BJ (cell line): ENCODE measurements around the gene PROX1. TPM values are rescaled to one million over a fixed set of nuclear protein-coding genes. Genes with fewer than 3 reads are reported as not detected.

Experiments used
- CTCF ChIA-PET: fragments of 350-600 bp; formaldehyde crosslinking; extraction: SDS; loops from one replicate; lab custom pipeline; 2021; ENCODE audit warnings: antibody characterized with exemption, inconsistent platforms; lab: Yijun Ruan, JAX
- POLR2A ChIA-PET: fragments of 300-600 bp; sonication (Branson Sonifier 250); formaldehyde crosslinking; extraction: SDS; loops from one replicate; lab custom pipeline; 2021; ENCODE audit warnings: antibody characterized with exemption; lab: Charles Lee
- DNase-seq: peaks from one replicate; pipeline ENCODE4 v3.0.0-alpha.2; 2011; ENCODE audit warnings: low read depth
- H3K27me3 ChIP-seq: 2 replicates; pipeline ENCODE4 v1.6.0; 2011; ENCODE audit warnings: low read length; ENCODE audit not compliant: control insufficient read depth, insufficient read depth
- H3K36me3 ChIP-seq: 2 replicates; pipeline ENCODE4 v1.5.1; 2011; ENCODE audit warnings: low read length; ENCODE audit not compliant: control insufficient read depth, insufficient read depth
- H3K4me3 ChIP-seq: 2 replicates; pipeline ENCODE4 v1.5.1; 2011; ENCODE audit warnings: low read depth, mild to moderate bottlenecking, control low read depth, low read length
- CTCF ChIP-seq: IDR thresholded peaks from 2 replicates; pipeline ENCODE4 v1.5.1; 2011; ENCODE audit warnings: low read depth, mild to moderate bottlenecking, control low read depth, inconsistent platforms, low read length, moderate library complexity; ENCODE audit not compliant: insufficient read depth
- polyA plus RNA-seq: library from polyadenylated mRNA; depleted of rRNA; stranded (reverse); fragments of >200 nt; gene quantifications from 2 replicates; pipeline ENCODE4 v1.2.3, GENCODE V29; 2011

Gene PROX1
- polyA plus RNA-seq, 1 experiment: 0.11 TPM

GRCh38 chr1:213986925-213987250 lies 885 bp upstream of the PROX1 start:
- POLR2A ChIA-PET: no interaction called here

GRCh38 chr1:213987422-213987926 lies 299 bp upstream of the PROX1 start:
- Histone ChIP-seq H3K4me3 (peak overlapping the region; percentile 65), H3K36me3 (no peaks in the 10 kb centered on the region), H3K27me3 (peaks cover 25% of the 10 kb centered on the region)
- DNase-seq: no peak
- ChIA-PET CTCF (no interaction called here), POLR2A (interaction anchor here (0.6 kb wide), 2 partner anchors 47 to 858 kb away, joined by 3 to 18 read pairs; no protein-coding TSS in a partner anchor)
- no peak for TF ChIP-seq CTCF

More at GRCh38 chr1:213986925-213987250, 885 bp upstream of the PROX1 start:
- CTCF ChIA-PET: no interaction called here
- H3K36me3 ChIP-seq: no peaks in the 10 kb centered on the region
- no peak for DNase-seq
- peak overlapping the region; percentile 65 for H3K4me3 ChIP-seq
- no peak for TF ChIP-seq CTCF
- peaks cover 25% of the 10 kb centered on the region for H3K27me3 ChIP-seq

- POLR2A ChIA-PET: no interaction called here
- H3K27me3 ChIP-seq: peaks cover 19% of the 10 kb centered on the region
- peak overlapping the region; percentile 65 for H3K4me3 ChIP-seq
- TF ChIP-seq CTCF: no peak
- CTCF ChIA-PET: no interaction called here
- no peaks in the 10 kb centered on the region for H3K36me3 ChIP-seq
- DNase-seq: no peak
Measured at GRCh38 chr1:213988507-213989001, 781 bp downstream of the PROX1 start.

GRCh38 chr1:213989002-213989855 lies 1.5 kb downstream of the PROX1 start:
- Histone ChIP-seq H3K36me3 (no peaks in the 10 kb centered on the region), H3K27me3 (peaks cover 17% of the 10 kb centered on the region), H3K4me3 (peak overlapping the region; percentile 65)
- DNase-seq: no peak
- ChIA-PET CTCF (no interaction called here), POLR2A (no interaction called here)
- no peak for TF ChIP-seq CTCF

- DNase-seq: no peak
- Histone ChIP-seq H3K27me3 (peaks cover 3% of the 10 kb centered on the region), H3K4me3 (no peak overlapping the region), H3K36me3 (no peaks in the 10 kb centered on the region)
- TF ChIP-seq CTCF: no peak
- CTCF ChIA-PET: no interaction called here
- POLR2A ChIA-PET: no interaction called here
Measured at GRCh38 chr1:213993929-213994328, 6.2 kb downstream of the PROX1 start.
